Small intestine (tissue), 7 donors: ENCODE results near the gene TMPRSS6. TPM values are rescaled to one million over a fixed set of nuclear protein-coding genes. Genes with fewer than 3 reads are reported as not detected.

Experiments
- DNase-seq, 2 donors: peaks; one replicate each; pipeline versions ENCODE4 v3.0.0 to v3.0.0-alpha.2; 2013
- FAIRE-seq: peaks from 2 replicates; lab custom pipeline; 2012; peaks lifted over from hg19 to GRCh38; lab: Jason Lieb, UNC
- H3K27ac ChIP-seq, 3 donors: one replicate each; pipeline ENCODE4 v1.5.1; 2013; ENCODE audit warnings: low read length in 2 of 3, mild to moderate bottlenecking in 2 of 3, control low read depth in 1 of 3, inconsistent platforms in 1 of 3, low read depth in 1 of 3, moderate library complexity in 1 of 3
- H3K27me3 ChIP-seq, 3 donors: one replicate each; pipeline ENCODE4 v1.6.1; 2013; ENCODE audit warnings: low read length in 3 of 3, inconsistent platforms in 1 of 3; ENCODE audit not compliant: control insufficient read depth in 3 of 3, insufficient read depth in 3 of 3
- H3K36me3 ChIP-seq, 3 donors: one replicate each; pipeline ENCODE4 v1.6.1; 2013; ENCODE audit warnings: low read length in 3 of 3, inconsistent platforms in 1 of 3, low read depth in 1 of 3, mild to moderate bottlenecking in 1 of 3, moderate library complexity in 1 of 3; ENCODE audit not compliant: control insufficient read depth in 3 of 3, insufficient read depth in 2 of 3
- H3K4me1 ChIP-seq, 3 donors: one replicate each; pipeline ENCODE4 v1.6.1; 2013; ENCODE audit warnings: low read length in 2 of 3, inconsistent platforms in 1 of 3, low read depth in 1 of 3, mild to moderate bottlenecking in 1 of 3, moderate library complexity in 1 of 3; ENCODE audit not compliant: control insufficient read depth in 3 of 3, insufficient read depth in 2 of 3
- H3K4me3 ChIP-seq, 3 donors: one replicate each; pipeline ENCODE4 v1.5.1; 2013; ENCODE audit warnings: low read length in 3 of 3, control low read depth in 1 of 3, inconsistent platforms in 1 of 3, low read depth in 1 of 3, mild to moderate bottlenecking in 1 of 3, moderate library complexity in 1 of 3
- H3K9me3 ChIP-seq, 2 donors: one replicate each; pipeline ENCODE4 v1.6.1; 2013; ENCODE audit warnings: low read depth in 1 of 2, low read length in 1 of 2; ENCODE audit not compliant: control insufficient read depth in 2 of 2, insufficient read depth in 1 of 2
- WGBS, 3 donors: extraction: QIAGEN DNeasy Blood & Tissue Kit; methylation state at CpG; one replicate each; pipeline ENCODE4 v1.1.7; 2013; 5-methylcytosine and 5-hydroxymethylcytosine counted together
- polyA plus RNA-seq, 4 donors: library from polyadenylated mRNA; stranded (reverse) in 3 of 4; unstranded in 1 of 4; fragments of 200-250 nt in 3 of 4; fragments of 120-200 nt in 1 of 4; gene quantifications; one replicate each; pipeline versions ENCODE4 v1.2.1 to v1.2.3, GENCODE V29; 2013
- donor health status: healthy with polysubstance abuse.
- donor health status: control.
- donor health status: control.
- donor health status: Bipolar disorder and iron deficiency.
- donor health status: healthy.

Gene TMPRSS6
- polyA plus RNA-seq, 4 donors, result 0.40 to 4.2 (median 1.3) TPM

GRCh38 chr22:37061611-37062375, 47.7 kb downstream of the TMPRSS6 start:
- Histone ChIP-seq H3K4me3 (no peak overlapping the region), H3K27ac (peak overlapping the region in 1 of 3 donors; percentile 52), H3K9me3 (no peaks in the 10 kb centered on the region), H3K4me1 (peaks cover 0 to 47% (median 0%) of the 10 kb centered on the region in 3 donors), H3K36me3 (peaks cover 0 to 35% (median 6%) of the 10 kb centered on the region in 3 donors), H3K27me3 (no peaks in the 10 kb centered on the region)
- DNase-seq, result no peak
- 43 to 72% (median 64%) methylated on average over 10 of the region's 10 CpGs for WGBS, 3 donors
- FAIRE-seq, result no peak

GRCh38 chr22:37060801-37061610, 48.5 kb downstream of the TMPRSS6 start:
- WGBS, 3 donors, result 27 to 62% (median 37%) methylated on average over 25 to 28 of the region's 28 CpGs
- Histone ChIP-seq H3K27me3 (no peaks in the 10 kb centered on the region), H3K4me1 (peaks cover 0 to 47% (median 0%) of the 10 kb centered on the region in 3 donors), H3K9me3 (no peaks in the 10 kb centered on the region), H3K4me3 (no peak overlapping the region), H3K36me3 (peaks cover 0 to 43% (median 6%) of the 10 kb centered on the region in 3 donors), H3K27ac (no peak overlapping the region)
- FAIRE-seq (no peak), DNase-seq (peak in 1 of 2 donors; percentile 31)

GRCh38 chr22:37059876-37060449, 49.5 kb downstream of the TMPRSS6 start:
- FAIRE-seq, result no peak
- peaks cover 0 to 47% (median 6%) of the 10 kb centered on the region in 3 donors for H3K36me3 ChIP-seq

GRCh38 chr22:37058917-37059701, 50.4 kb downstream of the TMPRSS6 start:
- Histone ChIP-seq H3K9me3 (no peaks in the 10 kb centered on the region), H3K27ac (no peak overlapping the region), H3K36me3 (peaks cover 0 to 52% (median 6%) of the 10 kb centered on the region in 3 donors), H3K4me3 (no peak overlapping the region), H3K27me3 (no peaks in the 10 kb centered on the region), H3K4me1 (peaks cover 0 to 47% (median 0%) of the 10 kb centered on the region in 3 donors)
- no peak for DNase-seq
- FAIRE-seq, result no peak
- WGBS, 3 donors, result 90 to 91% (median 91%) methylated on average over 23 to 28 of the region's 28 CpGs

More at GRCh38 chr22:37059876-37060449, 49.5 kb downstream of the TMPRSS6 start:
- 70 to 81% (median 74%) methylated on average over 8 to 9 of the region's 9 CpGs for WGBS, 3 donors
- no peaks in the 10 kb centered on the region for H3K27me3 ChIP-seq
- peaks cover 0 to 43% (median 0%) of the 10 kb centered on the region in 3 donors for H3K4me1 ChIP-seq
- H3K9me3 ChIP-seq, result no peaks in the 10 kb centered on the region
- no peak overlapping the region for H3K27ac ChIP-seq
- DNase-seq, result no peak
- no peak overlapping the region for H3K4me3 ChIP-seq

GRCh38 chr22:37057796-37058510, 51.6 kb downstream of the TMPRSS6 start:
- Histone ChIP-seq H3K4me1 (peaks cover 0 to 47% (median 0%) of the 10 kb centered on the region in 3 donors), H3K4me3 (no peak overlapping the region), H3K9me3 (no peaks in the 10 kb centered on the region), H3K36me3 (peaks cover 0 to 62% (median 6%) of the 10 kb centered on the region in 3 donors), H3K27me3 (no peaks in the 10 kb centered on the region), H3K27ac (no peak overlapping the region)
- DNase-seq (no peak), FAIRE-seq (no peak)
- WGBS, 3 donors, result 72 to 84% (median 76%) methylated on average over 12 of the region's 12 CpGs

GRCh38 chr22:37057226-37057625, 52.3 kb downstream of the TMPRSS6 start:
- Histone ChIP-seq H3K9me3 (no peaks in the 10 kb centered on the region), H3K27ac (no peak overlapping the region), H3K36me3 (peaks cover 0 to 62% (median 6%) of the 10 kb centered on the region in 3 donors), H3K27me3 (no peaks in the 10 kb centered on the region), H3K4me3 (no peak overlapping the region), H3K4me1 (peaks cover 0 to 40% (median 0%) of the 10 kb centered on the region in 3 donors)
- 73 to 84% (median 78%) methylated on average over 8 to 9 of the region's 9 CpGs for WGBS, 3 donors
- DNase-seq (no peak), FAIRE-seq (no peak)

GRCh38 chr22:37056246-37056645, 53.3 kb downstream of the TMPRSS6 start:
- peaks cover 0 to 62% (median 6%) of the 10 kb centered on the region in 3 donors for H3K36me3 ChIP-seq
- FAIRE-seq, result no peak
- H3K27me3 ChIP-seq, result no peaks in the 10 kb centered on the region
- no peaks in the 10 kb centered on the region for H3K9me3 ChIP-seq
- no peak for DNase-seq
- no peak overlapping the region for H3K27ac ChIP-seq
- H3K4me1 ChIP-seq, result peaks cover 0 to 31% (median 0%) of the 10 kb centered on the region in 3 donors
- no peak overlapping the region for H3K4me3 ChIP-seq
- WGBS, 3 donors, result 94 to 98% (median 95%) methylated on average over 11 to 13 of the region's 13 CpGs
